HFF-Myc (cell line): ENCODE results near the gene PRKCB.

Experiments used
- DNase-seq: peaks from one replicate; pipeline ENCODE4 v3.0.0-alpha.2; 2011; ENCODE audit warnings: low read depth; ENCODE audit errors: extremely low read depth
- H3K4me3 ChIP-seq: replicated peaks from 2 replicates; pipeline ENCODE4 v1.5.1; 2011; ENCODE audit warnings: low read depth, mild to moderate bottlenecking, control low read depth, low read length
- CTCF ChIP-seq: IDR thresholded peaks from 2 replicates; pipeline ENCODE4 v1.5.1; 2012; ENCODE audit warnings: mild to moderate bottlenecking, low read depth, low read length, control low read depth; ENCODE audit errors: missing control alignments

Gene PRKCB

DNA sequence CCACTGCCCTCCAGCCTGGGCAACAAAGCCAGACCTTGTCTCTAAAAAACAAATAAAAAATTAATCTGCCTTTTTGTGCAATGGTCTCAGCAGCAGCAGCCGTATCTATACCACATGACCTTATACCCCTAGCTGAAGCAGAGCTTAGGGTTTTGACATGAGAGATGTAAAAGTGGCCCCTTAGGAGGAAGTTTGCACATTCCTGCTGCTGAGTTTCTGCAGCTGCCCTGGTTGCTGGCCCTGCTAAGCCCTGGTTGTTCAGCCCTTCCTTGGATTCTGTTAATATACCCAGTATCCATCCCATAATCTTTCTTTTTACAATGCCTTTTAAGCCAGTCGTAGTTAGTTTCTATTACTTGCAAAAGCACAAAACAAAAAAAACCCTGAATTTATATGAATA, 33.0 kb upstream of the PRKCB start:
- no peak for DNase-seq
- no peak overlapping the region for H3K4me3 ChIP-seq
- no peak for TF ChIP-seq CTCF

DNA sequence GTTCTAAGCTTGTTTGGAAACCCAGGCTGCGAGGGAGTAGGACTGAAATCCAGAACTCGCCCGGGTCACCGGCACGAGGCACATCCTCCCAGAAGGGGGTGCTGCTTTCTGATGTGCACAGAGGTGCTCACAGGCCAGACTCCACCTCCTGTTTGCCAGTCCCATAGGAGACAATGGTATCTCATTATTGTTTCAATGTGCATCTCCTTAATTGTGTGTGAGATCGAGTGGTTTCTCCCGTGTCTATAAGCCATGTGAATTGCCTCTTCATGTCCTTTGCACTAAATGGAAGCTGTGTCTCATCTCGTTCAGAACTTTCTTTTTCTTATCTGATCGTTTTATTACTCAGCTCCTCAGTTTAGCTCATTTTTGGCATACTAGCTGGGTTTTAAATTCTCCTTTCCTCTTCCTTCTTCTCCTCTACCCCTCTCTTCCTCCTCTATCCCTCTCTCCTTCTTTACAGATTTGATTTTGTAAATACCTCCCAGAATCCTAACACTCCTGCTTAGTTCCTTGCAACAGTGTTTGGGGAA, 32.1 kb upstream of the PRKCB start:
- peak; percentile 49 for TF ChIP-seq CTCF
- H3K4me3 ChIP-seq = no peak overlapping the region
- no peak for DNase-seq

DNA sequence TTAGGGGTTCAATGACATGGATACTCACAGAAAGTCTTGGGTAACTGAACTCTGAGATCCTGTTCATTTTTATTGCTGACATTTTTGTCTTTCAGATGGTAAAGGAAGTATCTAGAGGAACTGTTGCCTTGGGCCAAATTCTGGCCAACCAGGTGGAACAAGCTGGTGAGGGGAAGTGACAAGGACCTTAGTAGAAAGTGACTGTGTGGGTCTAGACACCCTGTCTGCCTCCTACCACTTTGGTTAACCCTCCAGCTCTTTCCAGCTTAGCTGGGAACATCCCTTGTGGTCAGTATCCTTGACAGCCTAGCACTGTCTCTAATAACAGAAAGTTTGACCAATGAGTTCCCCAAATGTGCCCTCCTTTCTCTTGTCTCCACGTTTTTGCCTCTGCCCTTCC, 28.8 kb upstream of the PRKCB start:
- no peak overlapping the region for H3K4me3 ChIP-seq

GRCh38 chr16:23821467-23821866, 14.3 kb upstream of the PRKCB start:
- no peak for TF ChIP-seq CTCF
- no peak for DNase-seq
- no peak overlapping the region for H3K4me3 ChIP-seq

More for the DNA sequence above, 28.8 kb upstream of the PRKCB start:
- no peak for TF ChIP-seq CTCF
- DNase-seq = no peak

DNA sequence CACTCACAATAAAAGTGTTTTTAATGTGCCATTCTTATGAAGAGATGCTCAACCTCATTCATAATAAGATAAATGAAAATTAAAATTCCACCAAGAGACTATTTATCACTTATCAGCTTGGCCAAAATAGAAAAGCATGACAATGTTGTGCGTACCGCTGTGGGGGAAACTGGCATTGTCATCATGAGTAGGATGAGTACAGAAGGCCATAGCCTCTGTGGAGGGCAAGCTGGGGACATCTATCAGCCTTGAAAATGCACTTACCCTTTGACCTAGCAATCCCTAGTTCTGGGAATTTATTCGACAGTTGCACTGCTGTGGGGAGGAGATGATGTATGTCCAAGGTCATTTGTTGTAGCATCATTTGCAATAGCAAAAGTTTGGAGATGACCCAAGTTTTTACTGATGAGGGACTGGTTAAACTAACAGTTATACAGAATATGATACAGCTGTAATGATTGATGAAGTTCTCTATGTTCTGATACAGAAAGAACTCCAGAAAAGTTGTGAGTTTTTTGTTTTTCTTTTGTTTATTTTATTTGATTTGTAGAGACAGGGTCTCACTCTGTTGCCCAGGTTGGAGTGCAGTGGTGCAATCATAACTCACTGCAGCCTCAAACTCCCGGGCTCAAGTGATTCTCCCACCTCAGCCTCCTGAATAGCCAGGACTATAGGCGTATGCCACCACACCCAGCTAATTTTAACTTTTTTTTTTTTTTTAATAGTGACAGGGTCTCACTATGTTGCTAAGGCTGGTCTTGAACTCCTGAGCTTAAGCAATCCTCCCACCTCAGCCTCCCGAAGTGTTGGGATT, 13.7 kb upstream of the PRKCB start:
- no peak overlapping the region for H3K4me3 ChIP-seq
- no peak for TF ChIP-seq CTCF
- no peak for DNase-seq

DNA sequence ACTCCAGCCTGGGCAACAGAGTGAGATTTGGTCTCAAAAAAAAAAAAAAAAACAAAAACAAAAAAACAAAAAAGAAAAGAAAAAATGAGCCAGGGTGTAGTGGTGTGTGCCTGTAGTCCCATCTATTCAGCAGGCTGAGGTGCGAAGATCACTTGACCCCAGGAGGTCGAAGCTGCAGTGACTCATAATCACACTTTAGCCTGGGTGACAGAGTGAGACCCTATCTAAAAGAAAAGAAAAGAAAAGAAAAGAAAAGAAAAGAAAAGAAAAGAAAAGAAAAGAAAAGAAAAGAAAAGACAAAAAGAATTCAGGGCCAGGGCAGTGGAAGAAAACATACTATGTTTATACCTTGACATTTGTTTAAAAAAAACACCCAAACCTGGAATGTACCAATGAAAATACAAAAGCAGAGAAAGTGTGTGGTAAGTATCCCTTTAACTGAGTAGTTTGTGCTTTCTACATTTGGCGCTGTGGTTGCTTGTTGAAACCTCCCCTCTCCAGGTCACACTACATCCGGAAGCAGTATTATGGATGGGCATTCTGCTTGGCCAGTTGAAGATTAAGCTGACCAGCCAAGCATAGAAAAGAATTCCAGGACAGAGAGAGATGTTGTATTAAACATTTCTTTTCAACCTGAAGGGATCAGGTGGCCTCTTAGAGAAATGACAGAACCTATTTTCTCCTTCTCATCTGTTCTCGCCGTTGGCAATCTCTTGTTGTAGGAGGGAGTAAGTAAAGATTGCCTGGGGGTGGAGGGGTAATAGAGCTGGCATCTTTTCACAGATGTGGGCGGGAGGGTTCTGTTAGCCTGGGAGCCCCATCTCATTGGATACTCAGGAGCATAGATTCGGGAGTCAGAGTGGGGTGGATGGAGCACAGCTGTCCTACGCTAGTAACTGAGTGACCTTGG, 12.1 kb upstream of the PRKCB start:
- H3K4me3 ChIP-seq = no peak overlapping the region
- TF ChIP-seq CTCF = no peak
- no peak for DNase-seq
